HEK293 (cell line): ENCODE results near the gene KITLG.

Source experiments
- CTCF ChIA-PET: fragments of 350-600 bp; formaldehyde crosslinking; extraction: SDS; loops from one replicate; lab custom pipeline; 2021; ENCODE audit warnings: antibody characterized with exemption; lab: Yijun Ruan, JAX
- POLR2A ChIA-PET: fragments of 300-600 bp; formaldehyde crosslinking; extraction: SDS; loops from one replicate; lab custom pipeline; 2020; ENCODE audit warnings: antibody characterized with exemption, inconsistent platforms; lab: Yijun Ruan, JAX
- H3K27ac ChIP-seq: fragments of 200-500 bp; sonication (Bioruptor generic); 2 replicates; pipeline ENCODE4 v1.5.1; 2014; ENCODE audit warnings: low read depth, low read length, control low read depth, inconsistent platforms; ENCODE audit errors: extremely low read depth
- H3K36me3 ChIP-seq, 2 experiments: fragments of 200-500 bp in 1 of 2; sonication (Bioruptor generic) in 1 of 2; 1 replicate in 1 of 2; 2 replicates in 1 of 2; pipeline ENCODE4 v1.5.1; 2014 to 2017; ENCODE audit warnings: inconsistent platforms in 2 of 2, low read length in 2 of 2; ENCODE audit not compliant: control insufficient read depth in 2 of 2, insufficient read depth in 1 of 2
- H3K4me1 ChIP-seq: fragments of 200-500 bp; sonication (Bioruptor generic); 2 replicates; pipeline ENCODE4 v1.5.1; 2014; ENCODE audit warnings: mild to moderate bottlenecking, low read length, inconsistent platforms; ENCODE audit not compliant: control insufficient read depth, insufficient read depth
- H3K4me3 ChIP-seq: 2 replicates; pipeline ENCODE4 v1.5.1; 2011; ENCODE audit warnings: low read depth, mild to moderate bottlenecking, control low read depth, low read length, moderate library complexity
- H3K9me3 ChIP-seq: fragments of 200-500 bp; sonication (Bioruptor generic); 2 replicates; pipeline ENCODE4 v1.5.1; 2014; ENCODE audit warnings: low read depth, low read length, inconsistent platforms; ENCODE audit not compliant: control insufficient read depth, insufficient read depth
- BCL6B ChIP-seq: fragments of 450-650 bp; formaldehyde crosslinking; IDR thresholded peaks from 2 replicates; pipeline ENCODE4 v1.5.1; 2017; ENCODE audit warnings: missing biosample characterization, missing genetic modification characterization
- GLI2 ChIP-seq: fragments of 450-650 bp; formaldehyde crosslinking; IDR thresholded peaks from 2 replicates; pipeline ENCODE4; 2017; ENCODE audit warnings: missing biosample characterization, missing genetic modification characterization, low read depth, borderline replicate concordance
- HOXD13 ChIP-seq: sonication (generic); formaldehyde crosslinking; IDR thresholded peaks from 2 replicates; pipeline ENCODE4 v1.8.0; 2022; ENCODE audit warnings: missing genetic modification reagents, borderline replicate concordance
- KLF17 ChIP-seq: fragments of 450-650 bp; formaldehyde crosslinking; IDR thresholded peaks from 2 replicates; pipeline ENCODE4 v1.5.1; 2016; ENCODE audit warnings: missing biosample characterization, missing genetic modification characterization
- KLF8 ChIP-seq: fragments of 450-650 bp; formaldehyde crosslinking; IDR thresholded peaks from 2 replicates; pipeline ENCODE4 v1.5.1; 2016; ENCODE audit warnings: missing biosample characterization, missing genetic modification characterization
- MEIS1 ChIP-seq: sonication (generic); formaldehyde crosslinking; IDR thresholded peaks from 2 replicates; pipeline ENCODE4 v1.8.1; 2022; ENCODE audit warnings: missing genetic modification reagents, mild to moderate bottlenecking, borderline replicate concordance
- OSR2 ChIP-seq: fragments of 450-650 bp; formaldehyde crosslinking; IDR thresholded peaks from 2 replicates; pipeline ENCODE4 v1.5.1; 2016; ENCODE audit warnings: missing biosample characterization, missing genetic modification characterization
- OVOL3 ChIP-seq: fragments of 450-650 bp; formaldehyde crosslinking; IDR thresholded peaks from 2 replicates; pipeline ENCODE4 v1.5.1; 2016; ENCODE audit warnings: missing biosample characterization, missing genetic modification characterization
- REPIN1 ChIP-seq: fragments of 450-650 bp; formaldehyde crosslinking; IDR thresholded peaks from 2 replicates; pipeline ENCODE4 v1.5.1; 2017; ENCODE audit warnings: missing biosample characterization, missing genetic modification characterization, low read depth
- SETDB1 ChIP-seq: IDR thresholded peaks from one replicate; pipeline ENCODE4 v1.6.1; 2017; ENCODE audit warnings: mild to moderate bottlenecking, low read length, moderate library complexity, mixed read lengths; ENCODE audit not compliant: insufficient read length
- SP7 ChIP-seq: fragments of 450-650 bp; formaldehyde crosslinking; IDR thresholded peaks from 2 replicates; pipeline ENCODE4 v1.5.1; 2016; ENCODE audit warnings: missing biosample characterization, missing genetic modification characterization
- ZBTB7A ChIP-seq: fragments of 450-650 bp; formaldehyde crosslinking; IDR thresholded peaks from 2 replicates; pipeline ENCODE4 v1.5.1; 2016; ENCODE audit warnings: low read depth, missing biosample characterization, missing genetic modification characterization
- ZNF155 ChIP-seq: fragments of 450-650 bp; formaldehyde crosslinking; IDR thresholded peaks from 2 replicates; pipeline ENCODE4 v1.5.1; 2016; ENCODE audit warnings: missing biosample characterization, missing genetic modification characterization
- ZNF16 ChIP-seq: fragments of 450-650 bp; formaldehyde crosslinking; IDR thresholded peaks from 2 replicates; pipeline ENCODE4 v1.5.1; 2016; ENCODE audit warnings: low read depth, missing biosample characterization, missing genetic modification characterization
- ZNF184 ChIP-seq: fragments of 450-650 bp; IDR thresholded peaks from 2 replicates; pipeline ENCODE4 v1.5.1; 2018; ENCODE audit warnings: missing biosample characterization, mild to moderate bottlenecking, missing genetic modification characterization
- ZNF202 ChIP-seq: fragments of 450-650 bp; formaldehyde crosslinking; IDR thresholded peaks from 2 replicates; pipeline ENCODE4 v1.5.1; 2016; ENCODE audit warnings: missing biosample characterization, missing genetic modification characterization, borderline replicate concordance
- ZNF23 ChIP-seq: fragments of 450-650 bp; formaldehyde crosslinking; IDR thresholded peaks from 2 replicates; pipeline ENCODE4 v1.5.1; 2016; ENCODE audit warnings: missing biosample characterization, missing genetic modification characterization, borderline replicate concordance
- ZNF239 ChIP-seq: fragments of 450-650 bp; formaldehyde crosslinking; IDR thresholded peaks from 2 replicates; pipeline ENCODE4 v1.5.1; 2016; ENCODE audit warnings: missing biosample characterization, missing genetic modification characterization
- ZNF391 ChIP-seq: fragments of 450-650 bp; formaldehyde crosslinking; IDR thresholded peaks from 2 replicates; pipeline ENCODE4 v1.5.1; 2016; ENCODE audit warnings: low read depth, missing biosample characterization, missing genetic modification characterization, borderline replicate concordance
- ZNF416 ChIP-seq: fragments of 450-650 bp; formaldehyde crosslinking; IDR thresholded peaks from 2 replicates; pipeline ENCODE4 v1.5.1; 2016; ENCODE audit warnings: missing biosample characterization, missing genetic modification characterization
- ZNF426 ChIP-seq: fragments of 450-650 bp; formaldehyde crosslinking; IDR thresholded peaks from 2 replicates; pipeline ENCODE4 v1.5.1; 2017; ENCODE audit warnings: missing biosample characterization, missing genetic modification characterization, mild to moderate bottlenecking, inconsistent platforms, moderate library complexity
- ZNF510 ChIP-seq: fragments of 450-650 bp; formaldehyde crosslinking; IDR thresholded peaks from 2 replicates; pipeline ENCODE4 v1.5.1; 2018; ENCODE audit warnings: mild to moderate bottlenecking, missing genetic modification characterization, missing biosample characterization; ENCODE audit not compliant: insufficient replicate concordance
- ZNF529 ChIP-seq: fragments of 450-650 bp; formaldehyde crosslinking; IDR thresholded peaks from 2 replicates; pipeline ENCODE4 v1.5.1; 2017; ENCODE audit warnings: missing genetic modification characterization, missing biosample characterization; ENCODE audit not compliant: insufficient replicate concordance
- ZNF544 ChIP-seq: fragments of 450-650 bp; formaldehyde crosslinking; IDR thresholded peaks from 2 replicates; pipeline ENCODE4 v1.5.0; 2017; ENCODE audit warnings: missing biosample characterization, missing genetic modification characterization
- ZNF548 ChIP-seq: fragments of 450-650 bp; formaldehyde crosslinking; IDR thresholded peaks from 2 replicates; pipeline ENCODE4 v1.5.1; 2016; ENCODE audit warnings: missing biosample characterization, missing genetic modification characterization
- ZNF658 ChIP-seq: fragments of 450-650 bp; formaldehyde crosslinking; IDR thresholded peaks from 2 replicates; pipeline ENCODE4; 2016; ENCODE audit warnings: missing biosample characterization, missing genetic modification characterization
- ZSCAN5A ChIP-seq: fragments of 450-650 bp; formaldehyde crosslinking; IDR thresholded peaks from 2 replicates; pipeline ENCODE4 v1.5.1; 2016; ENCODE audit warnings: missing biosample characterization, missing genetic modification characterization
- TF ChIP-seq, protein P1 (sequence below): fragments of 450-650 bp; formaldehyde crosslinking; IDR thresholded peaks from 2 replicates; pipeline ENCODE4 v1.5.1; 2016; ENCODE audit warnings: missing biosample characterization, missing genetic modification characterization
- TF ChIP-seq, protein P2 (sequence below): fragments of 450-650 bp; formaldehyde crosslinking; IDR thresholded peaks from 2 replicates; pipeline ENCODE4 v1.5.1; 2017; ENCODE audit warnings: missing biosample characterization, missing genetic modification characterization
- TF ChIP-seq, protein P3 (sequence below): fragments of 450-650 bp; IDR thresholded peaks from 2 replicates; pipeline ENCODE4 v1.5.1; 2018; ENCODE audit warnings: missing biosample characterization, mild to moderate bottlenecking, missing genetic modification characterization

The KITLG gene

GRCh38 chr12:88577537-88577936 lies 2.7 kb downstream of the KITLG start:
- no peaks in the 10 kb centered on the region for H3K36me3 ChIP-seq
- ChIA-PET POLR2A (interaction anchor here (0.5 to 1.2 kb wide), 2 partner anchors 9 to 18 kb away, joined by 3 to 6 read pairs; no protein-coding TSS in a partner anchor), CTCF (interaction anchor here (0.6 to 2.0 kb wide), 7 partner anchors 10 to 273 kb away, joined by 3 to 14 read pairs (median 3); no protein-coding TSS in a partner anchor)
- H3K4me3 ChIP-seq = no peak overlapping the region
- peaks cover 38% of the 10 kb centered on the region for H3K4me1 ChIP-seq
- H3K27ac ChIP-seq = no peak overlapping the region
- H3K9me3 ChIP-seq = no peaks in the 10 kb centered on the region
- TF ChIP-seq ZNF239 (tag by site-specific recombination) (no peak), ZNF529 (no peak), ZNF658 (tag by site-specific recombination) (no peak), KLF8 (tag by site-specific recombination) (no peak), ZBTB7A (tag by site-specific recombination) (no peak), OSR2 (tag by site-specific recombination) (0 out of 2 replicates have a peak, but pooled peaks have one; percentile 20), ZNF202 (tag by site-specific recombination) (no peak), ZSCAN5A (tag by site-specific recombination) (no peak), REPIN1 (tag by site-specific recombination) (no peak), HOXD13 (CRISPR knock-in tag) (no peak), SETDB1 (no peak), ZNF23 (tag by site-specific recombination) (no peak), ZNF416 (no peak), ZNF16 (tag by site-specific recombination) (no peak), ZNF426 (no peak), MEIS1 (CRISPR knock-in tag) (no peak), KLF17 (tag by site-specific recombination) (no peak), ZNF391 (tag by site-specific recombination) (no peak), ZNF155 (tag by site-specific recombination) (no peak), SP7 (tag by site-specific recombination) (peak; percentile 41; the same call in 1 of the 2 replicates), ZNF184 (no peak), GLI2 (0 out of 2 replicates have a peak, but pooled peaks have one; percentile 4), BCL6B (tag by site-specific recombination) (peak; percentile 81), ZNF510 (tag by site-specific recombination) (no peak), ZNF544 (tag by site-specific recombination) (no peak), ZNF548 (tag by site-specific recombination) (no peak), OVOL3 (tag by site-specific recombination) (no peak)
- TF ChIP-seq, protein P1, sequence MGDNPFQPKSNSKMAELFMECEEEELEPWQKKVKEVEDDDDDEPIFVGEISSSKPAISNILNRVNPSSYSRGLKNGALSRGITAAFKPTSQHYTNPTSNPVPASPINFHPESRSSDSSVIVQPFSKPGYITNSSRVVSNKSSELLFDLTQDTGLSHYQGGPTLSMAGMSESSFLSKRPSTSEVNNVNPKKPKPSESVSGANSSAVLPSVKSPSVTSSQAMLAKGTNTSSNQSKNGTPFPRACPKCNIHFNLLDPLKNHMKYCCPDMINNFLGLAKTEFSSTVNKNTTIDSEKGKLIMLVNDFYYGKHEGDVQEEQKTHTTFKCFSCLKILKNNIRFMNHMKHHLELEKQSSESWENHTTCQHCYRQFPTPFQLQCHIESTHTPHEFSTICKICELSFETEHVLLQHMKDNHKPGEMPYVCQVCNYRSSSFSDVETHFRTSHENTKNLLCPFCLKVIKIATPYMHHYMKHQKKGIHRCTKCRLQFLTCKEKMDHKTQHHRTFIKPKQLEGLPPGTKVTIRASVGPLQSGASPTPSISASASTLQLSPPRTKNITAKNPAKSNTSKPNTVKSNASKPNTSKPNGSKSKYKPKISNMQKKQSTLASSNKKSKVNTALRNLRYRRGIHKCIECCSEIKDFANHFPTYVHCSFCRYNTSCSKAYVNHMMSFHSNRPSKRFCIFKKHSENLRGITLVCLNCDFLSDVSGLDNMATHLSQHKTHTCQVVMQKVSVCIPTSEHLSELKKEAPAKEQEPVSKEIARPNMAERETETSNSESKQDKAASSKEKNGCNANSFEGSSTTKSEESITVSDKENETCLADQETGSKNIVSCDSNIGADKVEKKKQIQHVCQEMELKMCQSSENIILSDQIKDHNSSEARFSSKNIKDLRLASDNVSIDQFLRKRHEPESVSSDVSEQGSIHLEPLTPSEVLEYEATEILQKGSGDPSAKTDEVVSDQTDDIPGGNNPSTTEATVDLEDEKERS (tag by site-specific recombination) = no peak
- TF ChIP-seq, protein P2, sequence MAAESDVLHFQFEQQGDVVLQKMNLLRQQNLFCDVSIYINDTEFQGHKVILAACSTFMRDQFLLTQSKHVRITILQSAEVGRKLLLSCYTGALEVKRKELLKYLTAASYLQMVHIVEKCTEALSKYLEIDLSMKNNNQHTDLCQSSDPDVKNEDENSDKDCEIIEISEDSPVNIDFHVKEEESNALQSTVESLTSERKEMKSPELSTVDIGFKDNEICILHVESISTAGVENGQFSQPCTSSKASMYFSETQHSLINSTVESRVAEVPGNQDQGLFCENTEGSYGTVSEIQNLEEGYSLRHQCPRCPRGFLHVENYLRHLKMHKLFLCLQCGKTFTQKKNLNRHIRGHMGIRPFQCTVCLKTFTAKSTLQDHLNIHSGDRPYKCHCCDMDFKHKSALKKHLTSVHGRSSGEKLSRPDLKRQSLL (tag by site-specific recombination) = no peak
- TF ChIP-seq, protein P3, sequence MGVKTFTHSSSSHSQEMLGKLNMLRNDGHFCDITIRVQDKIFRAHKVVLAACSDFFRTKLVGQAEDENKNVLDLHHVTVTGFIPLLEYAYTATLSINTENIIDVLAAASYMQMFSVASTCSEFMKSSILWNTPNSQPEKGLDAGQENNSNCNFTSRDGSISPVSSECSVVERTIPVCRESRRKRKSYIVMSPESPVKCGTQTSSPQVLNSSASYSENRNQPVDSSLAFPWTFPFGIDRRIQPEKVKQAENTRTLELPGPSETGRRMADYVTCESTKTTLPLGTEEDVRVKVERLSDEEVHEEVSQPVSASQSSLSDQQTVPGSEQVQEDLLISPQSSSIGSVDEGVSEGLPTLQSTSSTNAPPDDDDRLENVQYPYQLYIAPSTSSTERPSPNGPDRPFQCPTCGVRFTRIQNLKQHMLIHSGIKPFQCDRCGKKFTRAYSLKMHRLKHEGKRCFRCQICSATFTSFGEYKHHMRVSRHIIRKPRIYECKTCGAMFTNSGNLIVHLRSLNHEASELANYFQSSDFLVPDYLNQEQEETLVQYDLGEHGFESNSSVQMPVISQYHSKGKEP (tag by site-specific recombination) = peak; percentile 54; the same call in 1 of the 2 replicates
